Glomerular visceral epithelial cell (primary cell): ENCODE measurements around the gene MKNK2.
A peak's percentile ranks its signal among the peaks of the same experiment; 100 is the strongest.

ENCODE experiments used
- DNase-seq: peaks from one replicate; pipeline ENCODE4 v3.0.0-alpha.2; 2016; ENCODE audit errors: extremely low spot score

Gene MKNK2

DNA sequence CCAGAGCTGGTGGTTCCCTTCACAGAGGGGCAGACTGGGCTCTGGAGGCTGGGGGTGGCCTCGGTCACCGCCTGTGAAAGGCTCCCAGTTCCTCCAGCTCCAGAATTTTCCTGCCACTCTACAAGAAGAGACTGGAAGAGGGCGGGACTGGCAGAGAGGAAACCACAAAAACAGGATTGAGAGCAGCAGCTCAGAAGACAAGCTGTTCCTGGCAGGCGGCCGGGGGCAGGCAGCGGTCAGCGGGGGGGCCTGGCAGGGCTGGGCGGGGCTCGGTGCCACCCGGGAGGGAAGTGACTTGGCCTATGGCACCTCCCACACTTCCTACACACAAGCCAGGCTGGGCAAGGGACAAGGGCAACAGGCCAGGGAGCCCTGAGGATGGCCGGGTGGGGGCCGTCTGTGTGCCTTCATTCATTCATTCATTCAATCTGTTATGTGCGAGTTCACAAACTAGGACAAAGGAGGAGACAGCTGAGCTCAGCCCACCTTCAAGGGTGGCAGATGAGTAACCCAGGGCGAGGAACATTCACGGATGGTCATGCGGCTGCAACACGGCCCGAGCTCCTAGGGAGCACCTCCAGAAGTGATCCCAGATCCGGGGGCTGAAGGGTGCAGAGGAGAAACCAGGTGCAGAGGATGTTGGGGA lies 18.6 kb downstream of the MKNK2 start:
- peak; percentile 96 for DNase-seq

DNA sequence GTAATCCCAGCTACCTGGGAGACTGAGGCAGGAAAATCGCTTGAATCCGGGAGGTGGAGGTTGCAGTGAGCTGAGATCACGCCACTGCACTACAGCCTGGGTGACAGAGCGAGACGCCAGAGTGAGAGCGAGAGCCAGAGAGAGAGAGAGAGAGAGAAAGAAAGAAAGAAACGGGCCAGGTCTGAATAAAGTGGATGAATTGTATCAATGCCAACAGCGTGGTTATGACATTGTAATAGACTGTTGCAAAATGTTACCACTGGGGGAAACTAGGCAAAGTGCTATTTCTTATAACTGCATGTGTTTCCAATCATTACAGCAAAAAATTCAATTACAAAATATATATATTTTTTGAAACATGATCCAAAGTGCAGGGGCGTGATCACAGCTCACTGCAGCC lies 23.7 kb downstream of the MKNK2 start:
- no peak for DNase-seq

DNA sequence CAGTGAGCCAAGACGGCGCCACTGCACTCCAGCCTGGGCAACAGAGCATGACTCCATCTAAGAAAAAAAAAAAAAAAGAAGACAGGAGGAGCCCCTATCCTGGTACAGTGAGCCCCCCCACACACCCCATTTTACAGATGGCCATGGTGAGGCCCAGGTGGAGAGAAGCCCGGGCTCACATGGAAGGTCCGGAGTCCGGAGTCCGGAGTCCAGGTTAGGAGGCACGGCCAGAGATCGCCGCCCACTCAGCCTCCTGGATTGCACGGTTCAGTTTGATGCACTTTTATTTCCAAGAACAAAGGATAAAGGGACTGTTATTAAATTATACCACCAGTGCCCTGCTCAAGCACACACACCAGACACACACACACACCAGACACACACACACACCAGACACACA lies 24.3 kb downstream of the MKNK2 start:
- no peak for DNase-seq

DNA sequence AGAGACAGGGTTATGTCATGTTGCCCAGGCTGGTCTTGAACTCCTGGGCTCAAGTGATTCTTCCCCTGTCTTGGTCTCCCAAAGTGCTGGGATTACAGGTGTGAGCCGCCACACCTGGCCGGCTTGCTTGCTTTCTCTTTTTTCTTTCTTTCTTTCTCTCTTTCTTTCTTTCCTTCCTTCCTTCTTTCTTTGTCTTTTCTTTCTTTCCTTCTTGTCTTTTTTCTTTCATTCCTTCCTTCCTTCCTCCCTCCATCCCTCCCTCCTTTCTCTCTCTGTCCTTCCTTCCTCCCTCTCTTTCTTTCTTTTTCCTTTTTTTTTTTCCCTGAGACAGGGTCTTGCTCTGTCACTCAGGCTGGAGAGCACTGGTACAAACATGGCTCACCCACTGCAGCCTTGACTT lies 28.8 kb downstream of the MKNK2 start:
- DNase-seq = no peak

DNA sequence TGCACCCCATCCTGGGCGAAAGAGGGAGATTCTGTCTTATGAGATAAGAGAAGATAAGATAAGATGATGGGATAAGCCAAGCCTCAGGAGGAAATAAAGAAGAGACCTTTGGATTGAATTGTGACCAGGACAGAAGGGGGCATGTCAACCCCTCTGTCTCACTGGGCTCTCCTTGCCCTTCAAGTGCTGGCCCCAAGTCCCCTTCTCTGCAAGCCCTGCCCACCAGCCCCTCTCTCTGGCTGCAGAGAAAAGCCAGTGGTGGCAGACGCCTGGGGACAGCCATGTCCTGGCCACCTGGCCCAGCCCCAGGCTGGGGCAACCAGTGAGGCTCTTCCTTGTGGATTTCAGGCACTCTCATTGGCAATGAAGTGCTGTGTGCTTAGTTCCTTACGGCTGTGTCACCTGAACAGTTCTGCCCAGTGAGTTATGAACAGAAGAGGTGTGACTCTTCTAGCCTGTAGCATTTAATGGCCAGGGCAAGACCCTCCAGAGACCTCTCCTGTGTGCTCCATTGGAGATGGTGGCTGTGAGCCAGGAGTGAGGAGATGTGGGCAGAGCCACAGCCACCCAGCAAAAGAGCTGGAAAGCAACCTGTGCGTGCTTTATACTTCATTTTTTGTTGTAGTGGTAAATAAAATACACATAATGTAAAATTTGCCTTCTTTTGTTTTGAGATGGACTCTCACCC lies 29.4 kb downstream of the MKNK2 start:
- no peak for DNase-seq

DNA sequence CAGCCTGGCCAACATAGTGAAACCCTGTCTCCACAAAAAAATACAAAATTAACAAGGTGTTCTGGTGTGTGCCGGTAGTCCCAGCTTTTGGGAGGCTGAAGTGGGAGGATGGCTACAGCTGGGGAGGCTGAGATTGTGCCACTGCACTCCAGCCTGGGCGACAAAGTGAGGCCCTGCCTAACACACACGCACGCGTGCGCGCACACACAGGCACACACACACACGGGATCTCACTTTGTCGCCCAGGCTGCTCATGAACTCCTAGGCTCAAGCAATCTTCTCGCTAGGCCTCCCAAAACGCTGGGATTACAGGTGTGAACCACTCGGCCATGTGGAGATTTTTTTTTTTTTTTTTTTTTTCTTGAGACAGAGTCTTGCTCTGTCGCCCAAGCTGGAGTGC lies 32.3 kb downstream of the MKNK2 start:
- DNase-seq = no peak

DNA sequence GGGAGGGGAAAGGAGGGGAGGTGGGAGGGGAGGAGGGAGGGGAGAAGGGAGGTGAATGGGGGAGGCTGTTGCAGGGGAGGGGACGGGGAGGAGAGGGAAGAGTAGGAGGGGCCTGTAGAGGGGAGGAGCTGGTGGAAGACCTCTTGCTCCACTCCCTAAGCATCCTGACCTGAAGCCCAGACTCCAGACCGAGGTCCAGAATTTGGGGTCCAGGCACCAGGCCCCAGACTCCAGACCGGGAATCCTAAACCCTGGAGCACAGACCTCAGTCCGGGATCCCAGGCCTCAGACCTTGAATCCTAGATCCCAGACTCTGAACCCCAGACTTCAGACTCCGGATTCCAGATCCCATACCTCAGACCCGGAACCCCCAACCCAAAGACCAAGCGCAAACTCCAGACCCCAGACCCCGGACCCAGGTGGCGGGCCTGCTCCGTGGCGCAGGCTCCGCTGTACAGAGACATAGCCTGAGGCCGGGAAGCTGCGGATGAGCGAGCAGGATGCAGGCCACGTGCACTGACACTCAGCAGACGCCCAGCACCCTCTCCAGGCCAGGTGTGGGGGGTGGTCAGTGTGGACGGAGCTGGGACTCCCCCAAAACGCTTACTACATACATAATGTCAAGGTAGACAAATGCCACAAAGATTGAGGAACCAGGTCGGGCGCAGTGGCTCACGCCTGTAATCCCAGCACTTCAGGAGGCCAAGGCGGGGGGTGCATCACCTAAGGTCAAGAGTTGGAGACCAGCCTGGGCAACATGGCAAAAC lies 34.8 kb downstream of the MKNK2 start:
- DNase-seq = peak; percentile 77

DNA sequence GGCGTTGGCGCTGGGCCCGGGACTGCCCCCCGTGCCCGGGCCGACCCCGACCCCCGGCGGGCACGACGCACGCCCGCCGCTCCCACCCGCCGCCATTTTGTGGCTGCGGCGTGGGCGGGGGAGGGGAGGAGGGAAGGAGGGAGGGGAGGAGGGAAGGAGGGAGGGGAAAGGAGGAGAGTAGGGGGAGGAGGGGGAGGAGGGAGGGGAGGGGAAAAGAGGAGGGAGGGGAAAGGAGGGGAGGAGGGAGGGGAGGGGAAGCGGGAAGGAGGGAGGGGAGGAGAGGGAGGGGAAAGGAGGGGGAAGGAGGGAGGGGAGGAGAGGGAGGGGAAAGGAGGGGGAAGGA lies 35.5 kb downstream of the MKNK2 start, which contains the start of gene BTBD2:
TSS of gene BTBD2 (minus strand) at position 107 of the 343 bp plus-strand sequence. CDS start at position 96, 11 bp downstream.
- peak; percentile 80 for DNase-seq

DNA sequence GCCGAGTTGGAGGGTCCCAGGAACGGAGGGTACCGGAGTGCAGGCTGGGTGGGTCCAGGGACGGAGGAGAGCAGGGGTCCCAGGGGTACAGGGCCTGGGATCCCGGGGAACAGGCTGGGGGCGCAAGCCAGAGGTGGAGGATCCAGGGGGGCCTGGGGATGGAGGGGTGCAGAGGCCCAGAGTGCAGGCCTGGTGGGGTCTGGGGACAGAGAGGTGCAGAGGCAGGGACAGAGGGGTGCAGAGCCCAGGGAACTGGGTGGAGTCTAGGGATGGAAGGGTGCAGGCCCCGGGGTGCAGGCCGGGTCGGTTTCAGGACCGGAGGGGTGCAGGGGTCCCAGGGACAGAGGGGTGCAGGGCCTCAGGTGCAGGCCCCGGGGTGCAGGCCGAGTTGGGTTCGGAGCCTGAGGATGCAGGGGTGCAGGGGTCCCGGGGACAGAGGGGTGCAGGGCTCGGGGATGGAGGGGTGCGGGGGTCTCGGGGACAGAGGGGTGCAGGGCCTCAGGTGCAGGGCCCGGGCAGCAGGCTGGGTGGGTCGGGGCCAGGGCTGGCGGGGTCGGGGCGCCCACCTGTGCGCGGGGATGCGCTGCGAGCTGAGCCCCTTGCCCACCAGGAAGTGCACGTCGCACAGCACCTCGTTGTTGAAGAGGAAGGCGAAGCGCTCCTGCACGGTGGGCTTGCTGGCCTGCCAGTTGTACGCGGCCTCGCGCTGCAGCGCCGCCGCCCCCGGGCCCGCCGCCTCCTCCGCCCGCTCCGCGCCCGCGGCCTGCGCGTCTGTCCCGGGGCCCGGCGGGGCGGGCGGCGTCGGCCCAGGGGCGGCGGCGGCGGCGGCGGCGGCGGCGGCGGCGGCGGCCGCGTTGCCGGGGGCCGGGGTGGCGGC lies 36.1 kb downstream of the MKNK2 start:
- peak; percentile 28 for DNase-seq

DNA sequence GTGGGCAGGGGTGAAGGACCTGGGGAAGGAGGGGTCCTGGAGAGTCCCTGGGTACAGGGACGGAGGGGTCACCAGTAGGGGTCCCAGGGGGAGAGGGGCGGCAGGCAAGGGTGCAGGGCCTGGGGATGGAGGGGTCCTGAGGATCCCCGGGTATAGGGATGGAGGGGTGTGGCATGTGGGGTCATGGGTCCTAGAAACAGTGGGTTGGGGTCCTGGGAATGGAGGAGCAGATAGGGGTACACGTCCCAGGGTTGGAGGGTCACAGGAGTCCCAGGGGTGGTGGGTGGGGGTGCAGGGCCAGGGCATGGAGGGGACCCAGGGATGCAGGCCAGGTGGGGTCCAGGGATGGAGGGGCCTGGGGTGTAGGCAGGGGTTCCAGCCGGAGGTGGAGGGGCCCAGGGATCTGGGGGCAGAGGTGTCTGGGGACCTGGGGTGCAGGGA lies 36.9 kb downstream of the MKNK2 start:
- no peak for DNase-seq

DNA sequence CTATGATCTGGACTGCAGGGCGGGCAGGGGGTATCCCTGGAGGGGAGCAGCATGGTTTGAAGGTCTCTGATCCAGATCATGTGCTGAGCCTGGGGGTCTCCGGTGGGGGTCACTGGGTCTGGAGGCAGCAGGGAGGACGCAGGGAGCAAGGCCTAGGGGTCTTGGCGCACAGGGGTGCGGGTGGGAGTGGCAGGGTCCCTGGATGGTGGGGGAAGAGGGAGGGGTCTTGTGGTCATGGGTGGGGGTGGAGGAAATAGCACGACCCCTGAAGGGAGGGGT lies 37.4 kb downstream of the MKNK2 start:
- DNase-seq = no peak

DNA sequence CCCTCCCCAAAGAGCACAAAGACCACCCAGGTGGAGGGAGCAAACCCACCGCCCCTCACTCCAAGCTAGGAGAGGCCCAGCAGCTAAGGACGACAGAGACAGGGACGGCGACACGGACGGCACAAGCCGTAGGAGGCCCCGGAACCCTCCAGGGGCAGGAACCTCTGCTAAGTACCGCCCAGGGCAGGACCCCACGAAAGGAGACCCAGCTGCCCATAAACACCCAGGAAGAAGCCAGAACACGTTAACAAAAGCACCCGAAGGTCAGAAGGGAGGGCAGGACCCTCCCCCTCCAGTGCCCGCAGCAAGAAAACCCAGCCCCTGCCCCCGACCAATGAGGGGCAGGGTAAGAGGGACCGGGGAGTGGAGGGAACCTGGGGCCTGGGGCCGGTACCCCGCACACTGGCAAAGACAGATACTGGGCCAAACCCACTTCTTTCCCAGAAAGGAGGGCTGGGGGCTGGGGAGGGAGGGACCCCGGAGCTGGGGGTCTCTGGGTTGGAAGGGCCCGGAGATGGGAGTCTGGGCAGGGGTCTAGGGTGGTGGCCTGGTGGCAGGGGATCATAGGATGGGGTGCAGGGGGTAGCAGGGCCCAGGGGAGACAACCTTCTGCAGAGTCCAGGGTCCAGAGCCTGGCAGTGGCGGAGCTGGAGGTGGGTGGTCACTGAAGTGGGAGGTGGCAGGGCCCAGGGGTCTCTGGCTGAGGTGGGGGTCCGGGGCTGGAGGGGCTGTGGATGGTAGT lies 37.9 kb downstream of the MKNK2 start:
- no peak for DNase-seq

DNA sequence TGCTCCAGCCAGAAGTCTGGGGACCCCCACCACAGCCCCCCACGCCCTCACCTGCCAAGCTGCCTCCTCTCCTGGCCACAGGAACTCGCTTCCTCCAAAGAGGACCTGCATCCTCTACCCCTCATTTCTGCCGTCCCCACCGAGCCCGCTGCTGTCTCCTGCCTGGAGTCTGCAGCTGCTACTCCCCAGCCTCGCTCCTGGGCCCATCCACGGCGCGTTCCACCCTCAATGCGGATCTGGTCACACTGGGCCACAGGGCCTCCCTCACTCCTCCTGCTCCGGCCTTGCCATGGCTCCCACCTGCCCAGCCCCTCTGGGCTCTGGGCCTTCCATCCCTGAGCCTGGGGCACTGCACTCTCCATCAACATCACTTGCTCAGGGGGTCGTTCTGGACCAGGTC lies 39.9 kb downstream of the MKNK2 start:
- no peak for DNase-seq

DNA sequence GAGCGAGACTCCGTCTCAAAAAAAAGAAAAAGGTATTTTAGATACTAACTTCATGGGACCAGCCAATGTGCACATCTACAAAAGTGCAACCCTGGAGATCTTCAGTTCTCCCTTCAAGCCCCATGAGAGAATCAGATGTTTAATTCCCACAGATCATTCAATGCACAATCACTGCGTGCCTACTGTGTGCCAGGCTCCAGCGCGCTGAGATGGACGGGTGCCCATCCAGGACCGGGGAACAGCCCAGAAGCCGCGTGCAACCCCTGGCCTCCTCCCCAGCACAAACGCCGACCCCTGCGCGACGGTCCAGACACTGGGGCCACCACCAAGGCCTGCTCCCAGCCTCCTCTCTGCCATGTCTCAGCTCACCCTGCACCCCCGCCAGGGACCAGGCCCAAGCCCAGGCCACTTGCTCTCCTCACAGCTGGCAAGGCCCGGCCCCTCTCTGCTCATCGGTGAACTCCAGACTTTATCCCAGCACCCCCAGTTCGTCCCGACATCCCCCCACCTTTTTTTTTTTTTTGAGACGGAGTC lies 40.8 kb downstream of the MKNK2 start:
- no peak for DNase-seq

DNA sequence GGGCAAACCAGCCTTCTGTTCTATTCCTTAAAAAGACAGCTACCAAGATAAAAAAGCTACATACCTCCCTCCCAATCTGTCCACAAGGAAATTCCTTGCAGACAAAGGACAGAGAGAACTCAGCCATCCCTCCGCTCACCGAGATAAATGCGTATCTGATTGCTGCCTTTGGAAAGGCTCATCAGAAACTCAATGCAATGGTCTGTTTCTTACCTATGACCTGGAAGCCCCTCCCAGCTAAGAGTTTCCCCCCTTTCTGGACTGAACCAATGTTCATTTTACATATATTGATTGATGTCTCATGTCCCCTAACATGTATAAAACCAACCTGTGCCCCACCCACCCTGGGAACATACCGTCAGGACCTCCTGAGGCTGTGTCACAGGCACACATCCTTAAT lies 47.2 kb downstream of the MKNK2 start:
- DNase-seq = no peak

DNA sequence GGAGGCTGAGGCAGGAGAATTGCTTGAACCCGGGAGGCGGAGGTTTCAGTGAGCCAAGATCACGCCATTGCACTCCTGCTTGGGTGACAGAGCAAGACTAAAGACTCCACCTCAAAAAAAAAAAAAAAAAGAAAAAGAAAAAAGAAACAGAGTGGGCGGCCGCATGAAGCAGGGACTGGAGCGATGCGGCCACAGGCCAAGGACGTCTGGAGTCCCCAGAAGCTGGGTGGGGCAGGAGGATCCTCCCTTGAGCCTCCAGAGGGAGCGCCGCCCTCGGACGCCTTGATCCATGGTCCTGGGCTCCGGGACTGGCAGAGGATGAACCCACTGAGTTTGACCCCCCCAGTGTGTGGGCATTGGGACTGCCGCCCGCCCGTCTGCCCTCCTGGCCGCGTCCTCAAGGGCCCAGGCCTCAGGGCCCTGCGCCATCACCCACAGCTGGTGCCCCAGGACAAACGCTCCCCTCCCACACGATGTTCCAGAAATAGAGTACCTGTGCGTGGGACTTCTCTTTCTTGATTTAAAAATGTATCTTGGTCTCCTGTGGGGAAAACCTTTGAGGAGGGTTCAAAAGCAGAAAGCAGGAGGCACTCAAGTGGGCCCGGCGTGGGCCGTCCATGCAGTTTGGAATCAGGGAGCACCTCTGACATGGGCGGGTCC lies 51.1 kb downstream of the MKNK2 start:
- DNase-seq = no peak

DNA sequence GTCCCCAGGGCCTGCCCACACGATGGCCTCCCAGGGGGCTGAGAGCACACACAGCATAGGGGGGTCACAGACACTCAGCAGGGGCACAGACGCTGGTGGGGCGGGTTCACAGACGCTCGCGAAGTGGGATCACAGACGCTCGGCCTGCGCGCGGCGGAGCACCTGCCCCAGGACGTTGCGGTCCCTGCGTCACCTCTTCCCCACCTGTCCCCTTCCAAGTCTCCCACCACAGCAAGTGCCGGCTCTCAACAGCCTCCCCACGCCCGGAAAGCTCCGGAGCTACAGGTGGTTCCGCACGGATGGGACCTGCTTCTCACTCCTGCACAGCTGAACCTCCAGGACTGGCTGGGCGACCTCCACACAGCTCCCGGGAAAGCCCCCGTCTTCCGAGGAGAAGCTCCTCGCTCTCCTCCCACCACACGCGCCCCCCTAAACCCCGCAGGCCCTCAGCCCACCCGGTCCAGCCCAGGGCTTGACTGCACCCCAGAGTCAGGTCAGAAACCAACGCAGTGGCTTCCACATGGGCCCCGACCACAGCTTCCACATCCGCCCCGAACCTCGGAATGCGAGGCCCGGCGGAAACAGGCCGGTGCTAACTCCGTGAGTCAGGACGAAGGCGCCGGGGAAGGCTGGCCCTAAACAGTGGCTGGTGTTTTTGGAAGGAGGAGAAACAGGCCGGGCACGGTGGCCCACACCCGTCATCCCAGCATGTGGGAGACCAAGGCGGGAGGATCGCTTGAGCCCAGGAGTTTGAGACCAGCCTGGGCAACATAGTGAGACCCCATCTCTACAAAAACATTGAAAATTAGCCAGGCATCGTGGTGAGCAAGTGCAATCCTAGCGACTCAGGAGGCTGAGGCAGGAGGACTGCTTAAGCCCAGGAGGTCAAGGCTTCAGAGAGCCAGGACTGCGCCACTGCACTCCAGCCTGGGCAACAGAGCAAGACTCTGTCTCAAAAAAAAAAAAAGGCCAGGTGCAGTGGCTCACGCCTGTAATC lies 52.0 kb downstream of the MKNK2 start:
- no peak for DNase-seq

DNA sequence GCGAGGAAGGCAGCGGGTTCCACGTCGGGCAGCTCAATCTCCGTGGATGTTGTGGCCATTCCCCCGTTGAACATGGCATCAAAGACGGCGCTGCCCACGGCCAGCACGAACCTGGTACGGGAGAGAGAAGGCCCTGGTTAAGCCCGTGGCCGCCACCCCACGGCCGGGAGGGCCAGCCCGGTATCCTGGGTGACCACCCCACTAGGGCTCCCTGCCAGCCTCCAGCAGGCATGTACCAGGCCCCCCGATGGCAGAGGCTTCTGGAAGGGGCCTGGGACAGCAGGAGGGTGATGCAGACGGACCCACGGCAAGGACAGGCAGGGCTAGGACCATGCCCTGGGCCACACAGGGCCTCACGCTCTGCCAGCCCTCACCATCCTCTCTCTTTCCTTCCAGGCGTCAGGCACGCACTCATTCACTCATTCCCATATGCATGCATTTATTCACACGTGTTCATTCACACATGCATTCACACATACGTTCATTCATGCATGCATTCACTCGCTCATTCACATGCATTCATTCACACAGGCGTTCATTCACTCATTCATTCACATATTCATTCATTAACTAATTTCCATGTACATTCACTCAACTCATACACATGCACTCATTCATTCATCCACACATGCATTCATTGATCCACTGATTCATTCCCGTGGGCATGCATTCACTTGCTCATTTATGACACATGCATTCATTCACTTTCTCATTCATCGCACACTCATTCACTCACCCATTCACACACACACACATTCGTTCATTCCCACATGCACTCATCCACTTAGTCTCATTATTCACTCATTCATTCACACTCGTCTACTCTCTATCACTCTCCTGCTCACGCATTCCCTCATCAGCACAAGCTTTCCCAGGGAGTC lies 53.5 kb downstream of the MKNK2 start:
- no peak for DNase-seq
